Measurements from ENCODE around the gene ZSWIM3. TPM values are rescaled to one million over a fixed set of nuclear protein-coding genes. Genes with fewer than 3 reads are reported as not detected.
A peak's percentile ranks its signal among the peaks of the same experiment; 100 is the strongest.

Gene ZSWIM3
- total RNA-seq, 6 donors from 2014 or later = 2.4 to 7.3 (median 3.9) TPM

GRCh38 chr20:45888681-45889080, 31.3 kb downstream of the ZSWIM3 start:
- TF ChIP-seq EP300 (IDR thresholded peaks at IDR 0.05) = no peak
- no peak for TF ChIP-seq POLR2AphosphoS5 (IDR thresholded peaks at IDR 0.05)
- TF ChIP-seq CTCF (IDR thresholded peaks at IDR 0.05) = no peak
- no peak for TF ChIP-seq POLR2A (IDR thresholded peaks at IDR 0.05)
- peaks cover 0 to 40% (median 16%) of the 10 kb centered on the region in 4 donors for H3K36me3 ChIP-seq
- DNase-seq = no peak
- H3K9me3 ChIP-seq = no peaks in the 10 kb centered on the region
- no peak for ATAC-seq (ENCODE audit: low FRiP score in 2 of 2)
- no peak overlapping the region for H3K4me3 ChIP-seq
- WGBS, 2 donors = 93 to 100% methylated on average over 2 to 3 of the region's 3 CpGs
- peaks cover 26 to 44% (median 32%) of the 10 kb centered on the region in 4 donors for H3K4me1 ChIP-seq
- H3K27ac ChIP-seq = no peak overlapping the region
- H3K27me3 ChIP-seq = no peaks in the 10 kb centered on the region

GRCh38 chr20:45890077-45890984, 32.9 kb downstream of the ZSWIM3 start:
- 2 to 4% methylated on average over 23 to 55 of the region's 79 CpGs for WGBS, 2 donors
- TF ChIP-seq POLR2A (IDR thresholded peaks at IDR 0.05) (peak in 1 of 4 donors; percentile 25), CTCF (IDR thresholded peaks at IDR 0.05) (peak; percentile 56 to 75 (median 68)), POLR2AphosphoS5 (IDR thresholded peaks at IDR 0.05) (peak in 1 of 2 donors; percentile 48), EP300 (IDR thresholded peaks at IDR 0.05) (no peak)
- Histone ChIP-seq H3K4me1 (peaks cover 23 to 35% (median 28%) of the 10 kb centered on the region in 4 donors), H3K27me3 (no peaks in the 10 kb centered on the region), H3K27ac (peak overlapping the region; percentile 59 to 91 (median 80)), H3K9me3 (no peaks in the 10 kb centered on the region), H3K36me3 (peaks cover 8 to 45% (median 26%) of the 10 kb centered on the region in 4 donors), H3K4me3 (peak overlapping the region; percentile 71 to 96 (median 90))
- ATAC-seq (ENCODE audit: low FRiP score in 2 of 2) (peak; percentile 83 to 91), DNase-seq (peak; percentile 90 to 92)

- DNase-seq = peak; percentile 92 to 95
- peaks cover 11 to 45% (median 35%) of the 10 kb centered on the region in 4 donors for H3K36me3 ChIP-seq
- H3K9me3 ChIP-seq = no peaks in the 10 kb centered on the region
- H3K4me1 ChIP-seq = peaks cover 23 to 35% (median 28%) of the 10 kb centered on the region in 4 donors
- WGBS, 2 donors = 4 to 20% methylated on average over 3 to 46 of the region's 78 CpGs
- TF ChIP-seq POLR2AphosphoS5 (IDR thresholded peaks at IDR 0.05) (peak; percentile 91 to 93), CTCF (IDR thresholded peaks at IDR 0.05) (peak in 1 of 6 experiments; percentile 15), EP300 (IDR thresholded peaks at IDR 0.05) (peak in 1 of 4 donors; percentile 84), POLR2A (IDR thresholded peaks at IDR 0.05) (peak in 3 of 4 donors; percentile 43 to 82 (median 64))
- H3K4me3 ChIP-seq = peak within 1 kb of the TSS; percentile 71 to 96 (median 90)
- no peaks in the 10 kb centered on the region for H3K27me3 ChIP-seq
- peak; percentile 86 to 92 for ATAC-seq (ENCODE audit: low FRiP score in 2 of 2)
- peak within 1 kb of the TSS; percentile 59 to 91 (median 80) for H3K27ac ChIP-seq
Observed at GRCh38 chr20:45890985-45891983, 33.9 kb downstream of the ZSWIM3 start, which contains the start of the genes CTSA and NEURL2. Gene CTSA (plus strand): TSS chr20:45891335. CDS start chr20:45891569, 234 bp downstream. Gene NEURL2 (minus strand): TSS chr20:45891208. CDS start chr20:45890991, 217 bp downstream.

GRCh38 chr20:45892049-45892825, 34.8 kb downstream of the ZSWIM3 start:
- H3K4me3 ChIP-seq = peak overlapping the region in 3 of 4 donors; percentile 90 to 96 (median 90)
- H3K9me3 ChIP-seq = no peaks in the 10 kb centered on the region
- H3K4me1 ChIP-seq = peaks cover 23 to 35% (median 28%) of the 10 kb centered on the region in 4 donors
- TF ChIP-seq POLR2A (IDR thresholded peaks at IDR 0.05) = no peak
- TF ChIP-seq CTCF (IDR thresholded peaks at IDR 0.05) = no peak
- peaks cover 16 to 46% (median 41%) of the 10 kb centered on the region in 4 donors for H3K36me3 ChIP-seq
- peak in 1 of 2 donors; percentile 40 for DNase-seq
- WGBS, 2 donors = 79 to 81% methylated on average over 9 of the region's 9 CpGs
- H3K27me3 ChIP-seq = no peaks in the 10 kb centered on the region
- peak overlapping the region; percentile 59 to 91 (median 80) for H3K27ac ChIP-seq
- no peak for ATAC-seq (ENCODE audit: low FRiP score in 2 of 2)

Data from upper lobe of left lung (tissue), 6 donors.